Caco-2 (cell line): ENCODE measurements around the gene VEPH1. TPM values are rescaled to one million over a fixed set of nuclear protein-coding genes. Genes with fewer than 3 reads are reported as not detected.
A peak's percentile ranks its signal among the peaks of the same experiment; 100 is the strongest.

Experiments used
- BruUV-seq: library from RNA; stranded (reverse); fragments of 400-500 nt; replicated peaks from 2 replicates; lab custom pipeline; 2021; lab: Mats Ljungman, UMichigan
- CTCF ChIA-PET: fragments of 300-600 bp; sonication (Branson Sonifier 250); formaldehyde crosslinking; loops from one replicate; lab custom pipeline; 2022; ENCODE audit warnings: antibody characterized with exemption; lab: Charles Lee
- POLR2A ChIA-PET: fragments of 300-600 bp; sonication (Branson Sonifier 250); formaldehyde crosslinking; loops from one replicate; lab custom pipeline; 2022; ENCODE audit warnings: antibody characterized with exemption; lab: Charles Lee
- DNase-seq, 2 experiments: peaks; one replicate each; pipeline versions ENCODE4 v3.0.0 to v3.0.0-alpha.2; 2020 to 2022
- H3K27me3 ChIP-seq: replicated peaks from 2 replicates; pipeline ENCODE4 v1.6.0; 2011; ENCODE audit warnings: low read length; ENCODE audit not compliant: control insufficient read depth, insufficient read depth
- H3K36me3 ChIP-seq: 2 replicates; pipeline ENCODE4 v1.5.1; 2011; ENCODE audit warnings: low read length; ENCODE audit not compliant: control insufficient read depth, insufficient read depth
- H3K4me1 ChIP-seq: fragments of 250-450 bp; sonication (Bioruptor Pico); 2 replicates; pipeline ENCODE4 v1.5.1; 2020; ENCODE audit warnings: mild to moderate bottlenecking
- H3K4me3 ChIP-seq: 2 replicates; pipeline ENCODE4 v1.5.1; 2011; ENCODE audit warnings: low read depth, mild to moderate bottlenecking, control low read depth, low read length
- H3K9me3 ChIP-seq: fragments of 250-450 bp; sonication (Bioruptor Pico); 2 replicates; pipeline ENCODE4 v1.5.1; 2020; ENCODE audit warnings: mild to moderate bottlenecking, moderate library complexity
- H3K27ac Mint-ChIP-seq: one replicate; pipeline ENCODE4 v1.8.0; 2022; ENCODE audit warnings: mixed read lengths; ENCODE audit not compliant: unreplicated experiment
- H3K27me3 Mint-ChIP-seq: one replicate; pipeline ENCODE4 v1.8.0; 2022; ENCODE audit warnings: mixed read lengths; ENCODE audit not compliant: insufficient read depth, unreplicated experiment
- H3K36me3 Mint-ChIP-seq: one replicate; pipeline ENCODE4 v1.8.0; 2022; ENCODE audit warnings: mild to moderate bottlenecking, mixed read lengths; ENCODE audit not compliant: insufficient read depth, unreplicated experiment
- H3K4me1 Mint-ChIP-seq: one replicate; pipeline ENCODE4 v1.8.0; 2022; ENCODE audit warnings: low read depth, mixed read lengths; ENCODE audit not compliant: unreplicated experiment
- H3K4me3 Mint-ChIP-seq: one replicate; pipeline ENCODE4 v1.8.0; 2022; ENCODE audit warnings: mild to moderate bottlenecking, moderate library complexity, mixed read lengths; ENCODE audit not compliant: unreplicated experiment
- H3K9me3 Mint-ChIP-seq: one replicate; pipeline ENCODE4 v1.8.0; 2022; ENCODE audit warnings: mixed read lengths; ENCODE audit not compliant: unreplicated experiment
- CTCF ChIP-seq, 2 experiments: fragments of 200-600 bp in 1 of 2; IDR thresholded peaks; 1 replicate in 1 of 2; 2 replicates in 1 of 2; pipeline versions ENCODE4 v1.5.1 to v1.8.0; 2011 to 2022; ENCODE audit warnings: antibody characterized with exemption in 1 of 2, control low read depth in 1 of 2, inconsistent platforms in 1 of 2, low read depth in 1 of 2, low read length in 1 of 2, mild to moderate bottlenecking in 1 of 2, moderate library complexity in 1 of 2; ENCODE audit not compliant: insufficient read depth in 1 of 2, severe bottlenecking in 1 of 2, unreplicated experiment in 1 of 2
- intact Hi-C: fragments of 100-400 bp; cut with micrococcal nuclease; formaldehyde crosslinking; loops from one replicate; pipeline ENCODE4 v1.10.0; 2022; ENCODE audit not compliant: unreplicated experiment
- total RNA-seq: library from RNA; stranded (reverse); gene quantifications from 2 replicates; pipeline ENCODE4 v1.2.3, GENCODE V29; 2022

The VEPH1 gene
- total RNA-seq, 1 experiment from 2014 or later = 12.0 TPM

DNA sequence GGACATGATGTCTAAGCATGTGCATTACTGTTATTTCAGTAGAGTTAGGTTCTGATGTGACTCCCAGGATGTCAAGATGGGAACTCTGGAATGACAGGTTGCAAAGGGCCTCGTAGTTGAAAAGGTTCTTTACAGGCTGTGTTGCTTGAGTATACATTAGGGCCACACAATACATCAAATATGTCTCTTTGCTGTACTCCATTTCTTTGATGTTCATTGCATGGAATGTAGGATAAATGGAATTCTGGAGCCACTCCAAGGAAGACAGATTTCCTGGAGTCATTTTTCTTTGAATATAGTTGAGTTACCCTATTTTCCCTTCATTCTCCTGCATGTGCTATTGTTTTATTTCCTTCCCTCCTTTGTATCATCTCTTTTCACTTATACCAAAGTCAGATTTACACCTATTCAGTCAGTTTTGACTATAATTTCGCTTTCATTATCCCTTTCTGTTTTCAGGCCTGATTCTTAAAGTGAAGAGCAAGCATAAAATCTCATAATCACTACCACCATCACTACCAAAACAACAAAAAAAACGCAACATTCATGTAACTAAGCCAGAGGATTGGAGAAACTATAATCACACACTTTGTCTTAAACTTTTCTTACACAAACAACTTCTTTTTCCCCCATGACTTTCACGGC, 127.8 kb downstream of the VEPH1 start:
- no TSS peak for BruUV-seq
- no peak for TF ChIP-seq CTCF (IDR thresholded peaks at IDR 0.05; ENCODE audit: insufficient read depth in 1 of 2, low read depth in 1 of 2, low read length in 1 of 2, severe bottlenecking in 1 of 2, unreplicated experiment in 1 of 2)
- H3K27me3 Mint-ChIP-seq = no peaks in the 10 kb centered on the region

DNA sequence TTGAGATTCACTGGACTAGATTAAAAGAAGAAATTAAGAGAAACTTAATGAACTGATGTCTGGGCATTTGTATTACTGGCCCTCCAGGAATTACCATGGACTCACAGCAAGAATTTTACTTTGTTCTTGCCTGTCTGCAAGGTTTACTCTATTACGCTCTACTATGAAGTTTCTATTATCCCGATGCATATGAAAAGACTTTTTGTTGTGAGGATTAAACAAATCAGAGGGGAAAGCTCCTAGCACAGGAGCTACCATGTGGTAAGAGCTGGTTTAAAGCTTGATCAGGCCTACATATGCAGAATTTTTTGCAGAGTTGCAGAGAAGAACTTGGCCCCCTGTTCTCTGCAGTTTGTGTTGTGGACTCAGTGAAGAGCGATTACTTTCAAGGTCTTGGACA, 128.3 kb downstream of the VEPH1 start:
- peaks cover 10% of the 10 kb centered on the region for H3K9me3 Mint-ChIP-seq
- H3K27me3 ChIP-seq = no peaks in the 10 kb centered on the region
- intact Hi-C loops = no loop called here
- H3K4me1 ChIP-seq = peaks cover 16% of the 10 kb centered on the region
- H3K4me3 Mint-ChIP-seq = no peak overlapping the region
- DNase-seq = no peak
- CTCF ChIA-PET = no interaction called here
- POLR2A ChIA-PET = no interaction called here
- H3K4me3 ChIP-seq = no peak overlapping the region
- no peak overlapping the region for H3K27ac Mint-ChIP-seq
- no peaks in the 10 kb centered on the region for H3K36me3 ChIP-seq
- H3K9me3 ChIP-seq = no peaks in the 10 kb centered on the region; the same call in 1 of the 2 replicates
- TF ChIP-seq CTCF (IDR thresholded peaks at IDR 0.05; ENCODE audit: insufficient read depth in 1 of 2, low read depth in 1 of 2, low read length in 1 of 2, severe bottlenecking in 1 of 2, unreplicated experiment in 1 of 2) = no peak
- BruUV-seq = no TSS peak
- peaks cover 14% of the 10 kb centered on the region for H3K4me1 Mint-ChIP-seq
- H3K36me3 Mint-ChIP-seq = no peaks in the 10 kb centered on the region
- no peaks in the 10 kb centered on the region for H3K27me3 Mint-ChIP-seq

More for the DNA sequence above, 127.8 kb downstream of the VEPH1 start:
- H3K4me1 ChIP-seq = peaks cover 16% of the 10 kb centered on the region
- ChIA-PET CTCF (no interaction called here), POLR2A (no interaction called here)
- no peaks in the 10 kb centered on the region for H3K27me3 ChIP-seq
- no peak overlapping the region for H3K4me3 Mint-ChIP-seq
- H3K9me3 Mint-ChIP-seq = peaks cover 10% of the 10 kb centered on the region
- intact Hi-C loops = no loop called here
- H3K36me3 Mint-ChIP-seq = no peaks in the 10 kb centered on the region
- no peak overlapping the region for H3K27ac Mint-ChIP-seq
- no peaks in the 10 kb centered on the region for H3K36me3 ChIP-seq
- H3K4me1 Mint-ChIP-seq = peaks cover 19% of the 10 kb centered on the region
- no peaks in the 10 kb centered on the region; the same call in 1 of the 2 replicates for H3K9me3 ChIP-seq
- no peak overlapping the region for H3K4me3 ChIP-seq
- DNase-seq = no peak

DNA sequence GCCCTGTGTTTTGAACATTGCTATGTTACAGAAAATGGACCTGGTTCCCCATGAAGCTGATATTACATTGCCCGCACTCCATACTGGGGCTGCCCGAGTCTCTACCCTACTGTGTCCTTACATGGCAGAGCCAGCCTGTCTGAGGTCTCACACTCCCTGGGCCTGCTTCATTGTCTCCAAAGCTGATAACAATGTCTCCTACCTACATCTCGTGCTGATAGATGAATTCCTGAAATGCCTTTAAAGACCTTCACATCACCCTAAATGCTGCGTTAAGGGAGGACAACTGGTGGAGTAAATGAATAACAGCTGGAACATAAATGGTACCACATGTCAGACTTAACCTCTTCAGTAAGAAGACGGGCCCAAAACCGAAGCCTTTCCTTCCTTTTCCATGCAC, 129.4 kb downstream of the VEPH1 start:
- Mint-ChIP-seq H3K4me3 (no peak overlapping the region), H3K27ac (peak overlapping the region; percentile 67), H3K4me1 (peaks cover 12% of the 10 kb centered on the region), H3K36me3 (no peaks in the 10 kb centered on the region), H3K9me3 (peaks cover 5% of the 10 kb centered on the region), H3K27me3 (no peaks in the 10 kb centered on the region)
- no TSS peak for BruUV-seq
- H3K36me3 ChIP-seq = no peaks in the 10 kb centered on the region
- H3K9me3 ChIP-seq = no peaks in the 10 kb centered on the region; the same call in 1 of the 2 replicates
- ChIA-PET POLR2A (no interaction called here), CTCF (no interaction called here)
- H3K27me3 ChIP-seq = no peaks in the 10 kb centered on the region
- H3K4me3 ChIP-seq = no peak overlapping the region
- DNase-seq = peak; percentile 33 to 52
- peaks cover 16% of the 10 kb centered on the region for H3K4me1 ChIP-seq
- intact Hi-C loops = no loop called here
- no peak for TF ChIP-seq CTCF (IDR thresholded peaks at IDR 0.05; ENCODE audit: insufficient read depth in 1 of 2, low read depth in 1 of 2, low read length in 1 of 2, severe bottlenecking in 1 of 2, unreplicated experiment in 1 of 2)
